ENCODE results near the gene ACOXL. TPM values are rescaled to one million over a fixed set of nuclear protein-coding genes. Genes with fewer than 3 reads are reported as not detected.

ACOXL gene
- total and polyA plus RNA-seq, 10 of the 15 experiments (the other 5 are each of a cell fraction or from before 2014, with no cell fraction given), result 0.05 to 1.3 (median 0.71) TPM

DNA sequence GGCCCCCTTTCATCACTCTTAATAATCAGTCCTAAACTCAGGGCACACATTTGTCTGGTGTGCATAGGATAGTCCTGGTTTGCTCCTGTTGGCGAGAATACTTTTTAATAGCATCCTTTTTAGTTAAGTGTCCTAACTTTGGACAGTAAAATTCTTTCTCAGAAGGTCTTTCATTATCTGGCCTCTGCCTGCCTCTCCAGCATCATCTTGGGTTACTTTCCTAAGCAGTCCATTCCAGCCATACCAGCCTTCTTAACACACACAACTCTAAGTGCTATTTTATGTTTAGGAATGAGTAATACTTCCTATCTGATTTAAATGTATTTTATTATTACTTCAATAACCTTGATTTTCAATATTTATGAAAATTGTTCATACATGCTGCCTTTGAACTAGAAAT is 151.0 kb downstream of the ACOXL start:
- in situ Hi-C loops (cut with MboI) (no loop called here), intact Hi-C loops (cut with micrococcal nuclease; ENCODE audit: unreplicated experiment) (no loop called here)
- Histone ChIP-seq H3K27ac (ENCODE audit: control insufficient read depth, insufficient read depth) (no peak overlapping the region), H3K79me2 (ENCODE audit: control insufficient read depth, insufficient read depth, low read length) (no peaks in the 10 kb centered on the region), H3K4me1 (ENCODE audit: control insufficient read depth, insufficient read depth, low read length) (no peaks in the 10 kb centered on the region), H3K4me3 (no peak overlapping the region), H3K9ac (ENCODE audit: control insufficient read depth, insufficient read depth, low read length) (no peak overlapping the region), H3K4me2 (ENCODE audit: control insufficient read depth, insufficient read depth) (no peak overlapping the region), H3K27me3 (replicated peaks in 1 of 2; ENCODE audit: control insufficient read depth in 2 of 2, insufficient read depth in 2 of 2, low read length in 1 of 2) (no peaks in the 10 kb centered on the region), H4K20me1 (ENCODE audit: control insufficient read depth, insufficient read depth) (no peaks in the 10 kb centered on the region), H3K9me3 (replicated peaks; ENCODE audit: control insufficient read depth, insufficient read depth, low read length) (peaks cover 6% of the 10 kb centered on the region), H3K36me3 (ENCODE audit: control insufficient read depth in 2 of 2, insufficient read depth in 2 of 2, low read length in 1 of 2) (no peaks in the 10 kb centered on the region), H2AFZ (ENCODE audit: control insufficient read depth, low read depth, low read length) (no peak overlapping the region)
- WGBS (ENCODE audit: insufficient coverage, insufficient replicate concordance, low lambda C conversion rate, missing lambda C conversion rate), result 33% methylated on average over 1 of the region's 1 CpG
- SMC1A ChIA-PET (ENCODE audit: uncharacterized antibody, unreplicated experiment), result no interaction called here
- DNase-seq (ENCODE audit: low read depth, low spot score), result no peak
- POLR2A ChIA-PET, result no interaction called here
- no TSS peak for BruUV-seq (replicated peaks)
- CTCF ChIA-PET, result no interaction called here
- ATAC-seq, result no peak
- FAIRE-seq, result no peak
- RAD21 ChIA-PET (ENCODE audit: unreplicated experiment), result no interaction called here
- TF ChIP-seq, protein P1, sequence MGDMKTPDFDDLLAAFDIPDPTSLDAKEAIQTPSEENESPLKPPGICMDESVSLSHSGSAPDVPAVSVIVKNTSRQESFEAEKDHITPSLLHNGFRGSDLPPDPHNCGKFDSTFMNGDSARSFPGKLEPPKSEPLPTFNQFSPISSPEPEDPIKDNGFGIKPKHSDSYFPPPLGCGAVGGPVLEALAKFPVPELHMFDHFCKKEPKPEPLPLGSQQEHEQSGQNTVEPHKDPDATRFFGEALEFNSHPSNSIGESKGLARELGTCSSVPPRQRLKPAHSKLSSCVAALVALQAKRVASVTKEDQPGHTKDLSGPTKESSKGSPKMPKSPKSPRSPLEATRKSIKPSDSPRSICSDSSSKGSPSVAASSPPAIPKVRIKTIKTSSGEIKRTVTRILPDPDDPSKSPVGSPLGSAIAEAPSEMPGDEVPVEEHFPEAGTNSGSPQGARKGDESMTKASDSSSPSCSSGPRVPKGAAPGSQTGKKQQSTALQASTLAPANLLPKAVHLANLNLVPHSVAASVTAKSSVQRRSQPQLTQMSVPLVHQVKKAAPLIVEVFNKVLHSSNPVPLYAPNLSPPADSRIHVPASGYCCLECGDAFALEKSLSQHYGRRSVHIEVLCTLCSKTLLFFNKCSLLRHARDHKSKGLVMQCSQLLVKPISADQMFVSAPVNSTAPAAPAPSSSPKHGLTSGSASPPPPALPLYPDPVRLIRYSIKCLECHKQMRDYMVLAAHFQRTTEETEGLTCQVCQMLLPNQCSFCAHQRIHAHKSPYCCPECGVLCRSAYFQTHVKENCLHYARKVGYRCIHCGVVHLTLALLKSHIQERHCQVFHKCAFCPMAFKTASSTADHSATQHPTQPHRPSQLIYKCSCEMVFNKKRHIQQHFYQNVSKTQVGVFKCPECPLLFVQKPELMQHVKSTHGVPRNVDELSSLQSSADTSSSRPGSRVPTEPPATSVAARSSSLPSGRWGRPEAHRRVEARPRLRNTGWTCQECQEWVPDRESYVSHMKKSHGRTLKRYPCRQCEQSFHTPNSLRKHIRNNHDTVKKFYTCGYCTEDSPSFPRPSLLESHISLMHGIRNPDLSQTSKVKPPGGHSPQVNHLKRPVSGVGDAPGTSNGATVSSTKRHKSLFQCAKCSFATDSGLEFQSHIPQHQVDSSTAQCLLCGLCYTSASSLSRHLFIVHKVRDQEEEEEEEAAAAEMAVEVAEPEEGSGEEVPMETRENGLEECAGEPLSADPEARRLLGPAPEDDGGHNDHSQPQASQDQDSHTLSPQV (IDR thresholded peaks at IDR 0.05), result no peak
- TF ChIP-seq ZSCAN29 (IDR thresholded peaks at IDR 0.05), result no peak
- no peak for TF ChIP-seq EP300 (IDR thresholded peaks at IDR 0.05; ENCODE audit: borderline replicate concordance in 1 of 2, control insufficient read depth in 1 of 2, low read depth in 2 of 2, low read length in 2 of 2)
- no peak for TF ChIP-seq FOXM1 (IDR thresholded peaks at IDR 0.05; ENCODE audit: low read depth, low read length)
- TF ChIP-seq, protein P2, sequence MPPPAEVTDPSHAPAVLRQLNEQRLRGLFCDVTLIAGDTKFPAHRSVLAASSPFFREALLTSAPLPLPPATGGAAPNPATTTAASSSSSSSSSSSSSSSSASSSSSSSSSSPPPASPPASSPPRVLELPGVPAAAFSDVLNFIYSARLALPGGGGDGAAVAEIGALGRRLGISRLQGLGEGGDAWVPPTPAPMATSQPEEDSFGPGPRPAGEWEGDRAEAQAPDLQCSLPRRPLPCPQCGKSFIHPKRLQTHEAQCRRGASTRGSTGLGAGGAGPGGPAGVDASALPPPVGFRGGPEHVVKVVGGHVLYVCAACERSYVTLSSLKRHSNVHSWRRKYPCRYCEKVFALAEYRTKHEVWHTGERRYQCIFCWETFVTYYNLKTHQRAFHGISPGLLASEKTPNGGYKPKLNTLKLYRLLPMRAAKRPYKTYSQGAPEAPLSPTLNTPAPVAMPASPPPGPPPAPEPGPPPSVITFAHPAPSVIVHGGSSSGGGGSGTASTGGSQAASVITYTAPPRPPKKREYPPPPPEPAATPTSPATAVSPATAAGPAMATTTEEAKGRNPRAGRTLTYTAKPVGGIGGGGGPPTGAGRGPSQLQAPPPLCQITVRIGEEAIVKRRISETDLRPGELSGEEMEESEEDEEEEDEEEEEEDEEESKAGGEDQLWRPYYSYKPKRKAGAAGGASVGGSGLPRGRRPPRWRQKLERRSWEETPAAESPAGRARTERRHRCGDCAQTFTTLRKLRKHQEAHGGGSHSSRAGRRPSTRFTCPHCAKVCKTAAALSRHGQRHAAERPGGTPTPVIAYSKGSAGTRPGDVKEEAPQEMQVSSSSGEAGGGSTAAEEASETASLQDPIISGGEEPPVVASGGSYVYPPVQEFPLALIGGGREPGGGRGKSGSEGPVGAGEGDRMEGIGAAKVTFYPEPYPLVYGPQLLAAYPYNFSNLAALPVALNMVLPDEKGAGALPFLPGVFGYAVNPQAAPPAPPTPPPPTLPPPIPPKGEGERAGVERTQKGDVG (CRISPR knock-in tag; IDR thresholded peaks at IDR 0.05), result no peak
- no peak for TF ChIP-seq CBX3 (IDR thresholded peaks at IDR 0.05; ENCODE audit: borderline replicate concordance, low read depth)
- no peak for TF ChIP-seq TCF12 (IDR thresholded peaks at IDR 0.05; ENCODE audit: low read depth, low read length)
- TF ChIP-seq CEBPB (IDR thresholded peaks at IDR 0.05; ENCODE audit: borderline replicate concordance in 1 of 2, low read depth in 2 of 2, low read length in 2 of 2), result no peak
- TF ChIP-seq, protein P3, sequence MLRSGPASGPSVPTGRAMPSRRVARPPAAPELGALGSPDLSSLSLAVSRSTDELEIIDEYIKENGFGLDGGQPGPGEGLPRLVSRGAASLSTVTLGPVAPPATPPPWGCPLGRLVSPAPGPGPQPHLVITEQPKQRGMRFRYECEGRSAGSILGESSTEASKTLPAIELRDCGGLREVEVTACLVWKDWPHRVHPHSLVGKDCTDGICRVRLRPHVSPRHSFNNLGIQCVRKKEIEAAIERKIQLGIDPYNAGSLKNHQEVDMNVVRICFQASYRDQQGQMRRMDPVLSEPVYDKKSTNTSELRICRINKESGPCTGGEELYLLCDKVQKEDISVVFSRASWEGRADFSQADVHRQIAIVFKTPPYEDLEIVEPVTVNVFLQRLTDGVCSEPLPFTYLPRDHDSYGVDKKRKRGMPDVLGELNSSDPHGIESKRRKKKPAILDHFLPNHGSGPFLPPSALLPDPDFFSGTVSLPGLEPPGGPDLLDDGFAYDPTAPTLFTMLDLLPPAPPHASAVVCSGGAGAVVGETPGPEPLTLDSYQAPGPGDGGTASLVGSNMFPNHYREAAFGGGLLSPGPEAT (IDR thresholded peaks at IDR 0.05; ENCODE audit: low read depth), result no peak
- TF ChIP-seq NFXL1 (IDR thresholded peaks at IDR 0.05; ENCODE audit: borderline replicate concordance), result no peak
- TF ChIP-seq DPF2 (IDR thresholded peaks at IDR 0.05), result no peak
- no peak for TF ChIP-seq SIN3A (IDR thresholded peaks at IDR 0.05; ENCODE audit: low read depth, low read length)
- TF ChIP-seq SUZ12 (IDR thresholded peaks at IDR 0.05; ENCODE audit: unreplicated experiment), result no peak
- TF ChIP-seq MEF2B (IDR thresholded peaks at IDR 0.05; ENCODE audit: partially characterized antibody, poor library complexity, severe bottlenecking), result no peak

All from GM12878 (cell line).